Glutamatergic neuron (in vitro differentiated cells): ENCODE results near the gene LIMD2. TPM values are rescaled to one million over a fixed set of nuclear protein-coding genes. Genes with fewer than 3 reads are reported as not detected.

Experiments
- DNase-seq: peaks from one replicate; pipeline ENCODE4 v3.0.0; 2022
- H3K27ac Mint-ChIP-seq: one replicate; pipeline ENCODE4 v1.8.0; 2020; ENCODE audit warnings: mild to moderate bottlenecking, mixed read lengths, inconsistent platforms; ENCODE audit not compliant: unreplicated experiment
- H3K27me3 Mint-ChIP-seq: one replicate; pipeline ENCODE4 v1.8.0; 2020; ENCODE audit warnings: mild to moderate bottlenecking, moderate library complexity, mixed read lengths, inconsistent platforms; ENCODE audit not compliant: unreplicated experiment
- H3K36me3 Mint-ChIP-seq: one replicate; pipeline ENCODE4 v1.8.0; 2020; ENCODE audit warnings: mild to moderate bottlenecking, mixed read lengths, inconsistent platforms; ENCODE audit not compliant: unreplicated experiment
- H3K4me1 Mint-ChIP-seq: one replicate; pipeline ENCODE4 v1.8.0; 2020; ENCODE audit warnings: mild to moderate bottlenecking, low read depth, mixed read lengths, inconsistent platforms; ENCODE audit not compliant: unreplicated experiment
- H3K4me3 Mint-ChIP-seq: one replicate; pipeline ENCODE4 v1.8.0; 2020; ENCODE audit warnings: mild to moderate bottlenecking, mixed read lengths, inconsistent platforms; ENCODE audit not compliant: unreplicated experiment
- H3K9me3 Mint-ChIP-seq: one replicate; pipeline ENCODE4 v1.8.0; 2020; ENCODE audit warnings: mild to moderate bottlenecking, moderate library complexity, mixed read lengths, inconsistent platforms; ENCODE audit not compliant: unreplicated experiment
- total RNA-seq: library from RNA; stranded (reverse); fragmentation: NEBNext Ultra II Directional; extraction: Animal tissue kit (Norgen Biotek cat#: 25700); gene quantifications from one replicate; pipeline ENCODE4 v1.2.1, GENCODE V29; 2021; ENCODE audit not compliant: unreplicated experiment
- TF ChIP-seq, protein P1 (sequence below): fragments of 200-600 bp; sonication (generic); IDR thresholded peaks from one replicate; pipeline ENCODE4 v1.5.0; 2021; ENCODE audit not compliant: partially characterized antibody, unreplicated experiment

LIMD2 gene
- total RNA-seq, 1 donor from 2014 or later, result 311 TPM

DNA sequence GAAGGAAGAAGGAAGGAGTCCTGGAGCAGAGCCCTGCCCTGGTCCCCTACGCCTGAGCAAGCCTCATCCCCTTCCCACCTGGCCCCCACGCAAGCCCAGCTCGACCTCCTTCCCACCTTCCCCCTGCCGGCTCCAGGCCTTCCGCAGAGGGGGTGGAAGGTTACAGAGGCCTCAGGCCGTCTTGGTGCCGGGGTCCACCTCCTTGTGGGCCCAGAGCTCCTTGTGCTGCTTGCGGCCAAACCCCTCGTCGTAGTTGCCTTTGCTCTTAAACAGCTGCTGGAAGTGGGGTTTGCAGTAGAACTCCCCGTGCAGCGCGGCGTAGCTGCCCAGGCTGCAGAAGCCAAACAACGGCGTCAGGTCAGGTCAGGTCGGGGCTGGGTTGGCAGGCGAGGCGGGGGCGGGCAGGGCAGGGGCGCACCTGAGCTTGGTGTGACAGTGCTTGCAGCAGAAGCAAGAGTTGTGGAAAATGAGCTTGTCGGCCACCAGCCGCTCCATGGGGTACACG, 1.5 kb downstream of the LIMD2 start:
- peak overlapping the region; percentile 85 for H3K27ac Mint-ChIP-seq
- peaks cover 44% of the 10 kb centered on the region for H3K4me1 Mint-ChIP-seq
- TF ChIP-seq, protein P1, sequence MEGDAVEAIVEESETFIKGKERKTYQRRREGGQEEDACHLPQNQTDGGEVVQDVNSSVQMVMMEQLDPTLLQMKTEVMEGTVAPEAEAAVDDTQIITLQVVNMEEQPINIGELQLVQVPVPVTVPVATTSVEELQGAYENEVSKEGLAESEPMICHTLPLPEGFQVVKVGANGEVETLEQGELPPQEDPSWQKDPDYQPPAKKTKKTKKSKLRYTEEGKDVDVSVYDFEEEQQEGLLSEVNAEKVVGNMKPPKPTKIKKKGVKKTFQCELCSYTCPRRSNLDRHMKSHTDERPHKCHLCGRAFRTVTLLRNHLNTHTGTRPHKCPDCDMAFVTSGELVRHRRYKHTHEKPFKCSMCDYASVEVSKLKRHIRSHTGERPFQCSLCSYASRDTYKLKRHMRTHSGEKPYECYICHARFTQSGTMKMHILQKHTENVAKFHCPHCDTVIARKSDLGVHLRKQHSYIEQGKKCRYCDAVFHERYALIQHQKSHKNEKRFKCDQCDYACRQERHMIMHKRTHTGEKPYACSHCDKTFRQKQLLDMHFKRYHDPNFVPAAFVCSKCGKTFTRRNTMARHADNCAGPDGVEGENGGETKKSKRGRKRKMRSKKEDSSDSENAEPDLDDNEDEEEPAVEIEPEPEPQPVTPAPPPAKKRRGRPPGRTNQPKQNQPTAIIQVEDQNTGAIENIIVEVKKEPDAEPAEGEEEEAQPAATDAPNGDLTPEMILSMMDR, result no peak
- peak overlapping the region; percentile 87 for H3K4me3 Mint-ChIP-seq
- peaks cover 37% of the 10 kb centered on the region for H3K9me3 Mint-ChIP-seq
- DNase-seq, result no peak
- H3K27me3 Mint-ChIP-seq, result peaks cover 30% of the 10 kb centered on the region
- no peaks in the 10 kb centered on the region for H3K36me3 Mint-ChIP-seq

DNA sequence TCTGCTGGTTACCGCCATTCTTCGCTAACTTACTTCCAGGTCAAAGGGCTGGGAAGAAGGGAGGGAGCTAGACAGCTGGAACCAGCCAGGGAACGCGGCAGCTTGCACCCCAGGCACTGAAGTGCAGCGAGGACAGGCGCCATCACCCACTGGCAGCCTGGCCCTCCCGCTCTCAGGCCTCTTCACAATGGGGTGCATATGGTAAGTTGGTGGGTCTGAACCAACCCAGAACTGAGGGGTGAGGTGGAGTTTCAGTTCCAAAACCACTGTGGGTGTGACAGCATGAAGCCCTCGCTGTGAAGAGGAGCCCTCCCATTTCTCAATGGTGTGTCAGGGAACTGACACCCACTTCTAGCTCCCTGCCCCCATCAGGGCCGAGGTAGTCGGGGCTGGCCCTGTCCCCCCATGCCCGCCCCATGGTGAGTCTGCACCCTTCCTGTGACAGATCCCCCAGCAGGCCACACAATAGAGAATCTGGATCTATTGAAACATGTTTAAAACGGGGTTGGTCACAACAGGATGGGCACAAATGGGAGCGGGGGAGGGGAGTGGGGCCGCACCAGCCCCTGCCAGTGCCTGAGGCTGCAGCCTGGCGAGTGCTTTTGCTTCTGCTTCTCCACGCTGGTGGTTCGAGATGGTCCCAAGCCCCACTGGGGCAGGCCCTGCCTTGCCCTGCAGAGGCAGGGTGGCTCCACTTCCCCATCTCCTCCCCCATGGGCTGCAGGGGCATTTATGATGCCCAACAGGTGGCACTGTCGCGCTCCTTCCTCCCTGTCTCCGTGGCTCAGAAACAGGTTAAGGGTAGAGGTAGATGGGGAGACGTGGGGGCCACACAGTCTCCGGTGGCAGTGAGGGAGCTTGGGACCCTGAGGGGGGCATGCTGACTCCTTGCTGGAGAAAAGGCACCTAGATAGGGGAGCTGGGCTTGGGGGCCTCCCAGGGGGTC, 2.3 kb downstream of the LIMD2 start:
- H3K36me3 Mint-ChIP-seq, result no peaks in the 10 kb centered on the region
- TF ChIP-seq, protein P1, result peak; percentile 21
- DNase-seq, result peak; percentile 55
- H3K4me3 Mint-ChIP-seq, result peak overlapping the region; percentile 87
- peak overlapping the region; percentile 99 for H3K27ac Mint-ChIP-seq
- H3K27me3 Mint-ChIP-seq, result peaks cover 31% of the 10 kb centered on the region
- peaks cover 40% of the 10 kb centered on the region for H3K9me3 Mint-ChIP-seq
- peaks cover 44% of the 10 kb centered on the region for H3K4me1 Mint-ChIP-seq

DNA sequence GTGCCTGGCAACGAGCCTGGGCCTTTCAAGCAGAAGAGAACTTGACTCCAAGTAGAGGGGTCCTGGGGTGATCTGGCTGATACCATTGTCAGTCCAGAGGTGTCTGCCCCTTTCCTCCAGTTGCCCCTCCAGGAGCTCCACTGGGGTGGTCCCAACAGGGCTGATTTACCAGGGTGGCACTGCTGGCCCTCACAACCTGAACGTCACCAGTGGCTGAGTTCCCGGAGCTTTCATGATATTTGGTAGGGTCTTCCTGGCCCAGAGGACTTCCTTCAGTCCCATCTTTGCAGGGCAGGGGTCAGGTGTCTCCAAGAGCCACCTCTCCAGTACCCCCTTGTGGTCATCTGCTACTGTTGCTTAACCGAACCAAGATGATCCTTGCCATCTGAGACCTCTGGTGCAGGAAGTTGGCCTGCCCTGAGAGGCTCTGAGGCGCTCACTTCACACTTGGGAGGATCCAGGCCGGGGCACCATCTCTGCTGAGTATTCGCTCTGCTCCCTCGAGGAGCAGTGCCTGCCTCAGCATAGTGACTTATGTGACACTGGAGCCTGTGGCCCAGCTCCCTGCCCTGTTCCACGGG, 3.5 kb downstream of the LIMD2 start:
- no peaks in the 10 kb centered on the region for H3K36me3 Mint-ChIP-seq
- H3K9me3 Mint-ChIP-seq, result peaks cover 34% of the 10 kb centered on the region
- TF ChIP-seq, protein P1, result peak; percentile 62
- peak overlapping the region; percentile 87 for H3K4me3 Mint-ChIP-seq
- H3K4me1 Mint-ChIP-seq, result peaks cover 50% of the 10 kb centered on the region
- DNase-seq, result no peak
- H3K27ac Mint-ChIP-seq, result peak overlapping the region; percentile 99
- H3K27me3 Mint-ChIP-seq, result peaks cover 32% of the 10 kb centered on the region

DNA sequence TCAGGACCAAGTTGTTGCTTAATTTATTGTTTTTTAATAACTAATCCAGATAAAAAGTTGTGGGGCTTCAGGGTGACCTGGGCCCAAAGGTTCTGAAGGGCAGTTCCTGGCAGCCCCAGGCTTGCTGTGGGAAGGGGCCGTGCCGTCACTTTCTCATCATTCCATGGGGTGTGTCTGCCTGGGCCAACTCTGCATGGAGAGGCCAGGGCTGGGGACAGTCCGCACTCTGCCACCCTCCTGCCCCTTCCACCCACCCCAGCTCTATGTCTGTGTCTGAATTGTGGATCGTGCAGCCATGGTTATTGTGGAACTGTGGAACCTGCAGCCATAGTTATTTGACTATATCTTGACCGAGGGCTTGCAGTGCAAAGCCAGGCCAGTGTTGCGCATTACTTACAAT, 4.0 kb downstream of the LIMD2 start:
- Mint-ChIP-seq H3K9me3 (peaks cover 30% of the 10 kb centered on the region), H3K27ac (peak overlapping the region; percentile 99), H3K4me1 (peaks cover 54% of the 10 kb centered on the region), H3K4me3 (peak overlapping the region; percentile 87), H3K36me3 (no peaks in the 10 kb centered on the region), H3K27me3 (peaks cover 28% of the 10 kb centered on the region)
- TF ChIP-seq, protein P1, result no peak
- no peak for DNase-seq
